Neural progenitor cell (in vitro differentiated cells): ENCODE results near the gene KCNMA1. TPM values are rescaled to one million over a fixed set of nuclear protein-coding genes. Genes with fewer than 3 reads are reported as not detected.

Experiments used
- DNase-seq: peaks from one replicate; pipeline ENCODE4 v3.0.0-alpha.2; 2016; ENCODE audit warnings: low spot score
- H2AFZ ChIP-seq: fragments of 200-600 bp; sonication (generic); replicated peaks from 2 replicates; pipeline ENCODE4 v1.6.1; 2016; ENCODE audit warnings: antibody characterized with exemption
- H3F3A ChIP-seq: fragments of 200-600 bp; sonication (generic); 2 replicates; pipeline ENCODE4 v1.6.1; 2016; ENCODE audit warnings: antibody characterized with exemption, low read depth
- H3K27ac ChIP-seq: fragments of 200-600 bp; sonication (generic); 2 replicates; pipeline ENCODE4 v1.5.1; 2016; ENCODE audit warnings: mild to moderate bottlenecking
- H3K27me3 ChIP-seq: fragments of 200-600 bp; sonication (generic); 2 replicates; pipeline ENCODE4 v1.6.1; 2016; ENCODE audit warnings: mild to moderate bottlenecking, moderate library complexity
- H3K36me3 ChIP-seq: fragments of 200-600 bp; sonication (generic); 2 replicates; pipeline ENCODE4 v1.5.1; 2016
- H3K4me1 ChIP-seq: fragments of 200-600 bp; sonication (generic); 2 replicates; pipeline ENCODE4 v1.6.1; 2016; ENCODE audit warnings: mixed run types
- H3K4me2 ChIP-seq: fragments of 200-600 bp; sonication (generic); 2 replicates; pipeline ENCODE4 v1.6.1; 2016
- H3K4me3 ChIP-seq: fragments of 200-600 bp; sonication (generic); 2 replicates; pipeline ENCODE4 v1.5.1; 2016
- H3K79me2 ChIP-seq: fragments of 200-600 bp; sonication (generic); 2 replicates; pipeline ENCODE4 v1.6.1; 2016; ENCODE audit warnings: low read depth
- H3K9ac ChIP-seq: fragments of 200-600 bp; sonication (generic); 2 replicates; pipeline ENCODE4 v1.6.1; 2016
- H3K9me3 ChIP-seq: fragments of 200-600 bp; sonication (generic); 2 replicates; pipeline ENCODE4 v1.5.1; 2016; ENCODE audit warnings: low read depth
- H4K20me1 ChIP-seq: fragments of 200-600 bp; sonication (generic); 2 replicates; pipeline ENCODE4 v1.6.1; 2016; ENCODE audit warnings: low read depth
- H3K27ac Mint-ChIP-seq: 3 replicates; pipeline ENCODE4 v1.8.0; 2021; ENCODE audit warnings: mixed read lengths
- H3K27me3 Mint-ChIP-seq: 2 replicates; pipeline ENCODE4 v1.8.0; 2022; ENCODE audit warnings: low read depth, mild to moderate bottlenecking, inconsistent platforms, moderate library complexity, mixed read lengths; ENCODE audit not compliant: insufficient read depth
- H3K36me3 Mint-ChIP-seq: 3 replicates; pipeline ENCODE4 v1.8.0; 2021; ENCODE audit warnings: mixed read lengths
- H3K4me1 Mint-ChIP-seq: 3 replicates; pipeline ENCODE4 v1.8.0; 2021; ENCODE audit warnings: mixed read lengths
- H3K4me3 Mint-ChIP-seq: 3 replicates; pipeline ENCODE4 v1.8.0; 2021; ENCODE audit warnings: mild to moderate bottlenecking, moderate library complexity, mixed read lengths
- H3K9me3 Mint-ChIP-seq: 3 replicates; pipeline ENCODE4 v1.8.0; 2020; ENCODE audit warnings: mixed read lengths
- CTCF ChIP-seq: fragments of 200-600 bp; sonication (generic); IDR thresholded peaks from 2 replicates; pipeline ENCODE4 v1.5.1; 2017; ENCODE audit warnings: antibody characterized with exemption, mild to moderate bottlenecking
- EZH2 ChIP-seq: fragments of 200-600 bp; sonication (generic); IDR thresholded peaks from 2 replicates; pipeline ENCODE4 v1.6.1; 2017; ENCODE audit warnings: antibody characterized with exemption, mild to moderate bottlenecking, moderate library complexity
- EZH2phosphoT487 ChIP-seq: fragments of 200-600 bp; sonication (generic); IDR thresholded peaks from 2 replicates; pipeline ENCODE4 v1.6.1; 2017; ENCODE audit warnings: antibody characterized with exemption
- total RNA-seq: library from RNA; depleted of rRNA; stranded (reverse); fragments of >200 nt; gene quantifications from 2 replicates; pipeline ENCODE4 v1.2.3, GENCODE V29; 2015; ENCODE audit warnings: low replicate concordance

KCNMA1 gene
- total RNA-seq, 1 donor from 2014 or later: 2.4 TPM

GRCh38 chr10:77452952-77453564, 184.6 kb downstream of the KCNMA1 start:
- Histone ChIP-seq H3K36me3 (no peaks in the 10 kb centered on the region), H3K4me2 (no peak overlapping the region), H3F3A (no peaks in the 10 kb centered on the region), H3K4me3 (no peak overlapping the region), H3K27me3 (no peaks in the 10 kb centered on the region), H2AFZ (no peak overlapping the region), H3K9me3 (no peaks in the 10 kb centered on the region), H3K79me2 (no peaks in the 10 kb centered on the region), H3K9ac (no peak overlapping the region), H4K20me1 (no peaks in the 10 kb centered on the region), H3K27ac (no peak overlapping the region), H3K4me1 (peaks cover 4% of the 10 kb centered on the region)
- no peak for DNase-seq
- H3K4me1 Mint-ChIP-seq: peaks cover 2% of the 10 kb centered on the region
- no peaks in the 10 kb centered on the region for H3K9me3 Mint-ChIP-seq
- TF ChIP-seq EZH2phosphoT487: no peak
- no peak for TF ChIP-seq CTCF
- TF ChIP-seq EZH2: no peak
- H3K27me3 Mint-ChIP-seq: peaks cover 2% of the 10 kb centered on the region
- H3K4me3 Mint-ChIP-seq: no peak overlapping the region
- H3K36me3 Mint-ChIP-seq: no peaks in the 10 kb centered on the region
- H3K27ac Mint-ChIP-seq: no peak overlapping the region

DNA sequence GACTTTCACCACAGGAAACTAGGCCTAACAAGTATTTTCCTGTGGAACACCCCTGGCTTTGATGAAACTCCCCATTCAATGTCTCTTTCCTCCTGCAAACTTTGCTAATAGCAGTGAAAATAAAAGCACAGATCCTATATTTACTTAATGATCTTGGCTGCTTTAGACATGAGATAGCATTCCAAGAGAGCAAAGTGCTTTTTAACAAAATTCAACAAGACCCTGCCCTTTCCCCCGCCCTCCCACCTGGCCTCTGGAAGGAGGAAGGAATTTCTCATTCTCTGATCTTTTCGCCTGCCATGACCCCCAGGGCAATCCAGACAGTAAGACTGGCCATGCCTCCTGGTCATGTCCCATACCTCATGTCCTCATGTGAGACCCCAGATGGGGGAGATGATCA, 185.7 kb downstream of the KCNMA1 start:
- no peak for DNase-seq
- no peak for TF ChIP-seq EZH2
- TF ChIP-seq EZH2phosphoT487: no peak
- no peak for TF ChIP-seq CTCF
- H3K4me2 ChIP-seq: no peak overlapping the region
- H3K36me3 ChIP-seq: no peaks in the 10 kb centered on the region
- H3K4me1 ChIP-seq: peaks cover 4% of the 10 kb centered on the region
- no peaks in the 10 kb centered on the region for H4K20me1 ChIP-seq
- Mint-ChIP-seq H3K27ac (no peak overlapping the region), H3K36me3 (no peaks in the 10 kb centered on the region), H3K27me3 (peaks cover 2% of the 10 kb centered on the region), H3K4me3 (no peak overlapping the region), H3K9me3 (no peaks in the 10 kb centered on the region), H3K4me1 (peaks cover 2% of the 10 kb centered on the region)
- H2AFZ ChIP-seq: no peak overlapping the region
- no peaks in the 10 kb centered on the region for H3K79me2 ChIP-seq
- H3K9me3 ChIP-seq: no peaks in the 10 kb centered on the region
- H3K4me3 ChIP-seq: no peak overlapping the region
- H3F3A ChIP-seq: no peaks in the 10 kb centered on the region
- H3K9ac ChIP-seq: no peak overlapping the region
- no peak overlapping the region for H3K27ac ChIP-seq
- no peaks in the 10 kb centered on the region for H3K27me3 ChIP-seq

- Histone ChIP-seq H4K20me1 (no peaks in the 10 kb centered on the region), H3K27me3 (no peaks in the 10 kb centered on the region), H3K79me2 (no peaks in the 10 kb centered on the region), H3K27ac (no peak overlapping the region), H2AFZ (no peak overlapping the region), H3K4me1 (peaks cover 6% of the 10 kb centered on the region), H3K4me2 (no peak overlapping the region), H3K36me3 (no peaks in the 10 kb centered on the region), H3F3A (no peaks in the 10 kb centered on the region), H3K9ac (no peak overlapping the region), H3K9me3 (no peaks in the 10 kb centered on the region), H3K4me3 (no peak overlapping the region)
- TF ChIP-seq CTCF: no peak
- TF ChIP-seq EZH2: no peak
- TF ChIP-seq EZH2phosphoT487: no peak
- Mint-ChIP-seq H3K36me3 (no peaks in the 10 kb centered on the region), H3K4me3 (no peak overlapping the region), H3K4me1 (peaks cover 10% of the 10 kb centered on the region), H3K27ac (no peak overlapping the region), H3K27me3 (peaks cover 5% of the 10 kb centered on the region), H3K9me3 (no peaks in the 10 kb centered on the region)
- DNase-seq: no peak
Measured at GRCh38 chr10:77448226-77448625, 189.4 kb downstream of the KCNMA1 start.
